Measurements from ENCODE around the gene FHDC1.

DNA sequence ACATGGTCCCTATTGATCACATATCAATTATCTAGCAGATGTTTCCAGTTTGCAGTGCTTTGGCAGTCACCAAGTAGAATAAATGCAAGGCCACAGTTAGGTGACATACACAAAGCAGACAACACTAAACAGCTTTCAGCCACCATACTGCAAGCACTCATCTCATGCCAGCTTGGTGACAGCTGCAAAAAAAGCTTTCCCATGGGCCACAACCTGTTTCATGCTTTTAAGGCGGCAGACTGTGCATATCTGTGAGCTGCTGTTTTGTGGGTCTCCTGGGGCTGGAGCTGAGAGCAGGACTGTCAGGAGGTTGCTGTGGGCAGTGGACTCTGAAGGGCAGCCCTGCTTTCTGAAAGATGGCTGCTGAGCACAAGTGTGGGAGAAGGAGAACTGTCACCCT, 82.6 kb downstream of the FHDC1 start:
- no peak for TF ChIP-seq POLR2A (IDR thresholded peaks at IDR 0.05)
- TF ChIP-seq, protein P1, sequence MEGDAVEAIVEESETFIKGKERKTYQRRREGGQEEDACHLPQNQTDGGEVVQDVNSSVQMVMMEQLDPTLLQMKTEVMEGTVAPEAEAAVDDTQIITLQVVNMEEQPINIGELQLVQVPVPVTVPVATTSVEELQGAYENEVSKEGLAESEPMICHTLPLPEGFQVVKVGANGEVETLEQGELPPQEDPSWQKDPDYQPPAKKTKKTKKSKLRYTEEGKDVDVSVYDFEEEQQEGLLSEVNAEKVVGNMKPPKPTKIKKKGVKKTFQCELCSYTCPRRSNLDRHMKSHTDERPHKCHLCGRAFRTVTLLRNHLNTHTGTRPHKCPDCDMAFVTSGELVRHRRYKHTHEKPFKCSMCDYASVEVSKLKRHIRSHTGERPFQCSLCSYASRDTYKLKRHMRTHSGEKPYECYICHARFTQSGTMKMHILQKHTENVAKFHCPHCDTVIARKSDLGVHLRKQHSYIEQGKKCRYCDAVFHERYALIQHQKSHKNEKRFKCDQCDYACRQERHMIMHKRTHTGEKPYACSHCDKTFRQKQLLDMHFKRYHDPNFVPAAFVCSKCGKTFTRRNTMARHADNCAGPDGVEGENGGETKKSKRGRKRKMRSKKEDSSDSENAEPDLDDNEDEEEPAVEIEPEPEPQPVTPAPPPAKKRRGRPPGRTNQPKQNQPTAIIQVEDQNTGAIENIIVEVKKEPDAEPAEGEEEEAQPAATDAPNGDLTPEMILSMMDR (IDR thresholded peaks at IDR 0.05): no peak

All from esophagus squamous epithelium (tissue), 4 donors.